GDM1 (cell line): Measurements from ENCODE around the gene GATA5.

ENCODE experiments used
- DNase-seq: peaks from one replicate; lab custom pipeline; 2025; lab: John Stamatoyannopoulos, UW

GATA5 gene

GRCh38 chr20:62487561-62488354 lies 12.0 kb upstream of the GATA5 start:
- DNase-seq: no peak

- DNase-seq: no peak
Measured at GRCh38 chr20:62487118-62487517, 11.3 kb upstream of the GATA5 start.

- no peak for DNase-seq
Measured at GRCh38 chr20:62486484-62486883, 10.7 kb upstream of the GATA5 start.

GRCh38 chr20:62485701-62486089 lies 9.9 kb upstream of the GATA5 start:
- no peak for DNase-seq

GRCh38 chr20:62485062-62485700 lies 9.4 kb upstream of the GATA5 start:
- DNase-seq: no peak

GRCh38 chr20:62484478-62484877 lies 8.7 kb upstream of the GATA5 start:
- DNase-seq: no peak

GRCh38 chr20:62483613-62484458 lies 8.0 kb upstream of the GATA5 start:
- DNase-seq: no peak

- no peak for DNase-seq
Measured at GRCh38 chr20:62482974-62483373, 7.2 kb upstream of the GATA5 start.

GRCh38 chr20:62482146-62482809 lies 6.5 kb upstream of the GATA5 start:
- DNase-seq: no peak

- DNase-seq: no peak
Measured at GRCh38 chr20:62481425-62482145, 5.8 kb upstream of the GATA5 start.

- DNase-seq: no peak
Measured at GRCh38 chr20:62480318-62480717, 4.5 kb upstream of the GATA5 start.

- no peak for DNase-seq
Measured at GRCh38 chr20:62479656-62480055, 3.9 kb upstream of the GATA5 start.

- DNase-seq: no peak
Measured at GRCh38 chr20:62479156-62479555, 3.4 kb upstream of the GATA5 start.

GRCh38 chr20:62477669-62478455 lies 2.1 kb upstream of the GATA5 start:
- DNase-seq: no peak

GRCh38 chr20:62476056-62476838 lies 452 bp upstream of the GATA5 start:
- DNase-seq: no peak

- DNase-seq: no peak
Measured at GRCh38 chr20:62475027-62475771, 596 bp downstream of the GATA5 start.

- DNase-seq: no peak
Measured at GRCh38 chr20:62474604-62475026, 1.2 kb downstream of the GATA5 start.

- no peak for DNase-seq
Measured at GRCh38 chr20:62473717-62474603, 1.8 kb downstream of the GATA5 start.
